Measurements from ENCODE around the gene ABCB1. TPM values are rescaled to one million over a fixed set of nuclear protein-coding genes. Genes with fewer than 3 reads are reported as not detected.
A peak's percentile ranks its signal among the peaks of the same experiment; 100 is the strongest.

Gene ABCB1
- total RNA-seq, 6 experiments from 2014 or later = 29.4 to 68.5 (median 51.0) TPM

- Histone ChIP-seq H3K4me1 (peaks cover 0 to 33% (median 13%) of the 10 kb centered on the region in 4 donors), H3K27ac (no peak overlapping the region), H3K36me3 (no peaks in the 10 kb centered on the region), H3K27me3 (no peaks in the 10 kb centered on the region), H3K9me3 (no peaks in the 10 kb centered on the region), H3K4me3 (no peak overlapping the region)
- intact Hi-C loops (cut with DNase I) = no loop called here
- WGBS (ENCODE audit: insufficient coverage, low coverage, low lambda C conversion rate, missing lambda C conversion rate) = 80% methylated on average over 1 of the region's 2 CpGs
- no peak for TF ChIP-seq CTCF (IDR thresholded peaks at IDR 0.05)
- no peak for TF ChIP-seq POLR2A (IDR thresholded peaks at IDR 0.05)
- ATAC-seq (peak in 3 of 4 donors; percentile 29 to 43 (median 40)), DNase-seq (no peak)
These were observed 117.6 kb downstream of the ABCB1 start for GRCh38 chr7:87483131-87483530.

- Histone ChIP-seq H3K27me3 (no peaks in the 10 kb centered on the region), H3K9me3 (no peaks in the 10 kb centered on the region), H3K4me1 (peaks cover 0 to 33% (median 13%) of the 10 kb centered on the region in 4 donors), H3K4me3 (no peak overlapping the region), H3K36me3 (no peaks in the 10 kb centered on the region), H3K27ac (peak overlapping the region; percentile 41 to 66 (median 59))
- TF ChIP-seq POLR2A (IDR thresholded peaks at IDR 0.05) (no peak), CTCF (IDR thresholded peaks at IDR 0.05) (no peak)
- intact Hi-C loops (cut with DNase I) = no loop called here
- 32% methylated on average over 3 of the region's 3 CpGs for WGBS (ENCODE audit: insufficient coverage, low coverage, low lambda C conversion rate, missing lambda C conversion rate)
- ATAC-seq = peak; percentile 87 to 98 (median 90)
- DNase-seq = peak; percentile 55 to 81 (median 72)
These were observed 118.6 kb downstream of the ABCB1 start for GRCh38 chr7:87482115-87482514.

GRCh38 chr7:87480386-87480785 lies 120.3 kb downstream of the ABCB1 start:
- Histone ChIP-seq H3K9me3 (no peaks in the 10 kb centered on the region), H3K27ac (peak overlapping the region in 2 of 3 donors; percentile 11 to 41), H3K36me3 (no peaks in the 10 kb centered on the region), H3K4me1 (peaks cover 0 to 36% (median 16%) of the 10 kb centered on the region in 4 donors), H3K4me3 (no peak overlapping the region), H3K27me3 (no peaks in the 10 kb centered on the region)
- DNase-seq (no peak), ATAC-seq (peak in 1 of 4 donors; percentile 44)
- TF ChIP-seq CTCF (IDR thresholded peaks at IDR 0.05) (no peak), POLR2A (IDR thresholded peaks at IDR 0.05) (peak; percentile 40)
- 92% methylated on average over 2 of the region's 2 CpGs for WGBS (ENCODE audit: insufficient coverage, low coverage, low lambda C conversion rate, missing lambda C conversion rate)
- intact Hi-C loops (cut with DNase I) = no loop called here

- TF ChIP-seq POLR2A (IDR thresholded peaks at IDR 0.05) (no peak), CTCF (IDR thresholded peaks at IDR 0.05) (no peak)
- H3K36me3 ChIP-seq = no peaks in the 10 kb centered on the region
- H3K9me3 ChIP-seq = no peaks in the 10 kb centered on the region
- DNase-seq = no peak
- H3K4me1 ChIP-seq = peaks cover 0 to 36% (median 16%) of the 10 kb centered on the region in 4 donors
- H3K27ac ChIP-seq = peak overlapping the region in 1 of 3 donors; percentile 11
- no peak for ATAC-seq
- intact Hi-C loops (cut with DNase I) = no loop called here
- 87% methylated on average over 2 of the region's 2 CpGs for WGBS (ENCODE audit: insufficient coverage, low coverage, low lambda C conversion rate, missing lambda C conversion rate)
- no peaks in the 10 kb centered on the region for H3K27me3 ChIP-seq
- H3K4me3 ChIP-seq = no peak overlapping the region
These were observed 120.7 kb downstream of the ABCB1 start for GRCh38 chr7:87479951-87480350.

GRCh38 chr7:87476179-87476557 lies 124.5 kb downstream of the ABCB1 start:
- Histone ChIP-seq H3K27ac (peak overlapping the region; percentile 67 to 84 (median 82)), H3K4me1 (peaks cover 0 to 30% (median 11%) of the 10 kb centered on the region in 4 donors), H3K36me3 (peaks cover 0 to 3% (median 0%) of the 10 kb centered on the region in 4 donors), H3K9me3 (no peaks in the 10 kb centered on the region), H3K27me3 (no peaks in the 10 kb centered on the region), H3K4me3 (peak overlapping the region; percentile 62 to 79 (median 71))
- DNase-seq = no peak
- WGBS (ENCODE audit: insufficient coverage, low coverage, low lambda C conversion rate, missing lambda C conversion rate) = 40% methylated on average over 6 of the region's 8 CpGs
- TF ChIP-seq CTCF (IDR thresholded peaks at IDR 0.05) = no peak
- TF ChIP-seq POLR2A (IDR thresholded peaks at IDR 0.05) = no peak
- intact Hi-C loops (cut with DNase I) = no loop called here
- ATAC-seq = no peak
